Activated CD8-positive, alpha-beta memory T cell treated with anti-CD3 and anti-CD28 coated beads for 36 hours (primary cell): Measurements from ENCODE around the gene OXNAD1. TPM values are rescaled to one million over a fixed set of nuclear protein-coding genes. Genes with fewer than 3 reads are reported as not detected.

Experiments used
- CTCF ChIA-PET: fragments of 350-600 bp; sonication (Branson Sonifier 250); formaldehyde crosslinking; loops from one replicate; lab custom pipeline; 2021; ENCODE audit warnings: antibody characterized with exemption; lab: Charles Lee
- POLR2A ChIA-PET: fragments of 350-600 bp; sonication (Branson Sonifier 250); formaldehyde crosslinking; loops from one replicate; lab custom pipeline; 2021; ENCODE audit warnings: antibody characterized with exemption; lab: Charles Lee
- total RNA-seq, 2 experiments: library from RNA; stranded (reverse); gene quantifications; one replicate each; pipeline ENCODE4 v1.2.3, GENCODE V29; 2021

Gene OXNAD1
- total RNA-seq, 2 experiments from 2014 or later = 31.6 to 31.8 TPM

GRCh38 chr3:16330351-16330750 lies 65.3 kb downstream of the OXNAD1 start:
- ChIA-PET CTCF (no interaction called here), POLR2A (no interaction called here)

GRCh38 chr3:16331319-16331883 lies 66.4 kb downstream of the OXNAD1 start:
- POLR2A ChIA-PET = no interaction called here
- CTCF ChIA-PET = no interaction called here

GRCh38 chr3:16332904-16333426 lies 68.0 kb downstream of the OXNAD1 start:
- ChIA-PET POLR2A (no interaction called here), CTCF (interaction anchor here (1.5 kb wide), 1 partner anchor 65 kb away, joined by 3 read pairs; no protein-coding TSS in a partner anchor)

- CTCF ChIA-PET = interaction anchor here (0.6 kb wide), 1 partner anchor 22 kb away, joined by 4 read pairs; no protein-coding TSS in a partner anchor
These were observed 69.9 kb downstream of the OXNAD1 start for GRCh38 chr3:16334909-16335308.

GRCh38 chr3:16335333-16335732 lies 70.3 kb downstream of the OXNAD1 start:
- ChIA-PET CTCF (interaction anchor here (0.6 kb wide), 1 partner anchor 22 kb away, joined by 4 read pairs; no protein-coding TSS in a partner anchor), POLR2A (no interaction called here)

More at GRCh38 chr3:16334909-16335308, 69.9 kb downstream of the OXNAD1 start:
- POLR2A ChIA-PET = no interaction called here

GRCh38 chr3:16335772-16336645 lies 71.0 kb downstream of the OXNAD1 start:
- POLR2A ChIA-PET = no interaction called here
- CTCF ChIA-PET = interaction anchor here (1.3 to 1.5 kb wide), 2 partner anchors 16 to 176 kb away, joined by 4 to 5 read pairs; no protein-coding TSS in a partner anchor

GRCh38 chr3:16336825-16337224 lies 71.8 kb downstream of the OXNAD1 start:
- CTCF ChIA-PET = interaction anchor here (0.7 to 1.5 kb wide), 3 partner anchors 17 to 175 kb away, joined by 3 to 5 read pairs (median 4); no protein-coding TSS in a partner anchor
- POLR2A ChIA-PET = no interaction called here

- ChIA-PET POLR2A (interaction anchor here (0.5 to 1.0 kb wide), 2 partner anchors 174 to 609 kb away, joined by 3 read pairs; no protein-coding TSS in a partner anchor), CTCF (interaction anchor here (0.8 to 1.5 kb wide), 3 partner anchors 19 to 174 kb away, joined by 3 to 5 read pairs (median 4); no protein-coding TSS in a partner anchor)
These were observed 73.0 kb downstream of the OXNAD1 start for GRCh38 chr3:16337856-16338540.

- POLR2A ChIA-PET = interaction anchor here (1.0 kb wide), 1 partner anchor 173 kb away, joined by 3 read pairs; no protein-coding TSS in a partner anchor
These were observed 74.0 kb downstream of the OXNAD1 start for GRCh38 chr3:16338999-16339398.

GRCh38 chr3:16343101-16343500 lies 78.1 kb downstream of the OXNAD1 start:
- CTCF ChIA-PET = no interaction called here
- POLR2A ChIA-PET = no interaction called here

More at GRCh38 chr3:16338999-16339398, 74.0 kb downstream of the OXNAD1 start:
- CTCF ChIA-PET = interaction anchor here (0.8 to 0.9 kb wide), 2 partner anchors 20 to 47 kb away, joined by 3 to 4 read pairs; no protein-coding TSS in a partner anchor

- POLR2A ChIA-PET = no interaction called here
- CTCF ChIA-PET = interaction anchor here (1.2 kb wide), 1 partner anchor 204 kb away, joined by 3 read pairs; no protein-coding TSS in a partner anchor
These were observed 81.5 kb downstream of the OXNAD1 start for GRCh38 chr3:16346413-16347081.

- CTCF ChIA-PET = interaction anchor here (1.2 kb wide), 1 partner anchor 203 kb away, joined by 3 read pairs; no protein-coding TSS in a partner anchor
- POLR2A ChIA-PET = no interaction called here
These were observed 82.5 kb downstream of the OXNAD1 start for GRCh38 chr3:16347548-16347947.

- CTCF ChIA-PET = no interaction called here
- POLR2A ChIA-PET = no interaction called here
These were observed 85.1 kb downstream of the OXNAD1 start for GRCh38 chr3:16349986-16350596.

GRCh38 chr3:16350597-16351318 lies 85.7 kb downstream of the OXNAD1 start:
- CTCF ChIA-PET = no interaction called here
- POLR2A ChIA-PET = no interaction called here

- ChIA-PET CTCF (no interaction called here), POLR2A (no interaction called here)
These were observed 87.4 kb downstream of the OXNAD1 start for GRCh38 chr3:16352428-16352827.

- ChIA-PET POLR2A (no interaction called here), CTCF (no interaction called here)
These were observed 89.3 kb downstream of the OXNAD1 start for GRCh38 chr3:16354291-16354690.
